H1 (cell line): ENCODE data around the gene NFX1. TPM values are rescaled to one million over a fixed set of nuclear protein-coding genes. Genes with fewer than 3 reads are reported as not detected.
A peak's percentile ranks its signal among the peaks of the same experiment; 100 is the strongest.

ENCODE experiments used
- CTCF ChIA-PET: fragments of 300-600 bp; sonication (Branson Sonifier 250); formaldehyde crosslinking; loops from one replicate; lab custom pipeline; 2021; ENCODE audit not compliant: partially characterized antibody; lab: Charles Lee
- POLR2A ChIA-PET: fragments of 300-600 bp; sonication (Branson Sonifier 250); formaldehyde crosslinking; loops from one replicate; lab custom pipeline; 2021; ENCODE audit warnings: inconsistent platforms; ENCODE audit not compliant: partially characterized antibody; lab: Charles Lee
- DNase-seq, 2 experiments: peaks; one replicate each; pipeline versions ENCODE4 v3.0.0 to v3.0.0-alpha.2; 2010 to 2022; ENCODE audit warnings: low spot score in 2 of 2, low read depth in 1 of 2, mixed read lengths in 1 of 2
- FAIRE-seq: peaks from 2 replicates; lab custom pipeline; 2011; peaks lifted over from hg19 to GRCh38; lab: Jason Lieb, UNC
- H2AFZ ChIP-seq: 2 replicates; pipeline ENCODE4 v1.8.1; 2012; ENCODE audit warnings: low read length, inconsistent platforms
- H2AK5ac ChIP-seq: 2 replicates; pipeline ENCODE4 v1.6.1; 2013; ENCODE audit warnings: low read depth, low read length
- H2BK120ac ChIP-seq: replicated peaks from 2 replicates; pipeline ENCODE3; 2013; ENCODE audit warnings: low read depth, low read length, inconsistent platforms
- H2BK12ac ChIP-seq: 2 replicates; pipeline ENCODE4 v1.6.1; 2013; ENCODE audit warnings: low read depth, low read length
- H2BK15ac ChIP-seq: 2 replicates; pipeline ENCODE4 v1.6.1; 2013; ENCODE audit warnings: low read length
- H2BK20ac ChIP-seq: 2 replicates; pipeline ENCODE4 v1.6.1; 2013; ENCODE audit warnings: low read length
- H2BK5ac ChIP-seq: 2 replicates; pipeline ENCODE4 v1.6.1; 2013; ENCODE audit warnings: low read depth, low read length
- H3K14ac ChIP-seq: 2 replicates; pipeline ENCODE4 v1.6.1; 2013; ENCODE audit warnings: inconsistent platforms; ENCODE audit not compliant: insufficient read length
- H3K18ac ChIP-seq: 2 replicates; pipeline ENCODE4 v1.6.1; 2013; ENCODE audit warnings: low read length; ENCODE audit errors: extremely low read depth
- H3K23ac ChIP-seq: 2 replicates; pipeline ENCODE4 v1.6.1; 2013; ENCODE audit warnings: inconsistent platforms; ENCODE audit not compliant: insufficient read length
- H3K23me2 ChIP-seq: 2 replicates; pipeline ENCODE4 v1.6.1; 2013; ENCODE audit warnings: low read depth, low read length
- H3K27ac ChIP-seq: 2 replicates; pipeline ENCODE4 v1.6.1; 2011; ENCODE audit warnings: low read depth, low read length, inconsistent platforms
- H3K27me3 ChIP-seq, 4 experiments: replicated peaks in 1 of 4; 1 replicate in 1 of 4; 2 replicates in 3 of 4; pipeline versions ENCODE4 v1.6.1 to v1.8.1; 2011 to 2013; ENCODE audit warnings: low read length in 3 of 4, mild to moderate bottlenecking in 3 of 4, inconsistent platforms in 2 of 4, mixed read lengths in 2 of 4, moderate library complexity in 1 of 4; ENCODE audit not compliant: control insufficient read depth in 3 of 4, insufficient read depth in 3 of 4; ENCODE audit errors: extremely low read depth in 1 of 4
- H3K36me3 ChIP-seq, 4 experiments: 2 replicates each; pipeline versions ENCODE4 v1.6.1 to v1.8.1; 2011 to 2013; ENCODE audit warnings: mild to moderate bottlenecking in 4 of 4, low read length in 3 of 4, moderate library complexity in 2 of 4, control low read depth in 1 of 4, inconsistent platforms in 1 of 4; ENCODE audit not compliant: insufficient read depth in 4 of 4, control insufficient read depth in 2 of 4
- H3K4ac ChIP-seq: replicated peaks from 2 replicates; pipeline ENCODE3; 2013; ENCODE audit warnings: low read length, low read depth, mixed read lengths, inconsistent platforms; ENCODE audit not compliant: insufficient read length
- H3K4me1 ChIP-seq, 4 experiments: replicated peaks in 1 of 4; 1 replicate in 1 of 4; 2 replicates in 3 of 4; pipeline versions ENCODE4 v1.6.1 to v1.8.1; 2011 to 2013; ENCODE audit warnings: low read length in 3 of 4, inconsistent platforms in 2 of 4, mixed read lengths in 1 of 4; ENCODE audit not compliant: insufficient read depth in 4 of 4, control insufficient read depth in 3 of 4
- H3K4me2 ChIP-seq, 2 experiments: 2 replicates each; pipeline versions ENCODE4 v1.6.1 to v1.8.1; 2011 to 2013; ENCODE audit warnings: low read depth in 2 of 2, low read length in 2 of 2, control low read depth in 1 of 2, inconsistent platforms in 1 of 2, mild to moderate bottlenecking in 1 of 2; ENCODE audit not compliant: insufficient read depth in 1 of 2
- H3K4me3 ChIP-seq, 4 experiments: fragments of 200-600, 300-600 bp in 1 of 4; sonication (generic), shearing (Covaris generic), sonication (Bioruptor Twin) in 1 of 4; 2 replicates each; pipeline versions ENCODE4 v1.5.1 to v1.8.1; 2011 to 2016; ENCODE audit warnings: low read length in 4 of 4, low read depth in 3 of 4, control low read depth in 2 of 4, inconsistent platforms in 2 of 4, mild to moderate bottlenecking in 2 of 4, mixed read lengths in 1 of 4, moderate library complexity in 1 of 4; ENCODE audit not compliant: insufficient read depth in 2 of 4; ENCODE audit errors: extremely low read depth in 1 of 4
- H3K56ac ChIP-seq: replicated peaks from 2 replicates; pipeline ENCODE3; 2013; ENCODE audit warnings: low read depth, mild to moderate bottlenecking, mixed read lengths, low read length, inconsistent platforms; ENCODE audit not compliant: insufficient read length
- H3K79me1 ChIP-seq: 2 replicates; pipeline ENCODE4 v1.6.1; 2013; ENCODE audit warnings: low read depth, low read length, control low read depth
- H3K79me2 ChIP-seq, 2 experiments: 2 replicates each; pipeline versions ENCODE4 v1.6.1 to v1.8.1; 2012 to 2013; ENCODE audit warnings: low read length in 2 of 2, mild to moderate bottlenecking in 2 of 2, inconsistent platforms in 1 of 2; ENCODE audit not compliant: insufficient read depth in 2 of 2, control insufficient read depth in 1 of 2
- H3K9ac ChIP-seq, 4 experiments: replicated peaks in 1 of 4; 1 replicate in 1 of 4; 2 replicates in 3 of 4; pipeline versions ENCODE4 v1.6.1 to v1.8.1; 2011 to 2013; ENCODE audit warnings: low read depth in 3 of 4, low read length in 3 of 4, control low read depth in 2 of 4, mild to moderate bottlenecking in 2 of 4, moderate library complexity in 2 of 4, inconsistent platforms in 1 of 4; ENCODE audit errors: extremely low read depth in 1 of 4
- H3K9me3 ChIP-seq, 2 experiments: 2 replicates each; pipeline versions ENCODE4 v1.6.1 to v1.8.1; 2012 to 2013; ENCODE audit warnings: mild to moderate bottlenecking in 2 of 2, moderate library complexity in 2 of 2, control low read depth in 1 of 2, inconsistent platforms in 1 of 2, low read depth in 1 of 2, low read length in 1 of 2, mixed read lengths in 1 of 2; ENCODE audit not compliant: insufficient read depth in 2 of 2
- H4K20me1 ChIP-seq, 2 experiments: replicated peaks in 1 of 2; 2 replicates each; pipeline versions ENCODE3 to v1.8.1; 2011 to 2013; ENCODE audit warnings: inconsistent platforms in 2 of 2, low read length in 2 of 2, mild to moderate bottlenecking in 1 of 2; ENCODE audit not compliant: insufficient read depth in 2 of 2, control insufficient read depth in 1 of 2
- H4K5ac ChIP-seq: 2 replicates; pipeline ENCODE4 v1.6.1; 2013; ENCODE audit warnings: low read length, low read depth, mixed read lengths, inconsistent platforms; ENCODE audit not compliant: insufficient read length
- H4K8ac ChIP-seq: 2 replicates; pipeline ENCODE4 v1.8.0; 2013; ENCODE audit warnings: mild to moderate bottlenecking, moderate library complexity, low read length, inconsistent platforms; ENCODE audit not compliant: insufficient read depth; ENCODE audit errors: extremely low read depth
- H4K91ac ChIP-seq: replicated peaks from 2 replicates; pipeline ENCODE3; 2013; ENCODE audit warnings: low read length, mixed read lengths, inconsistent platforms; ENCODE audit not compliant: insufficient read length
- CTCF ChIP-seq, 3 experiments: IDR thresholded peaks; 1 replicate in 2 of 3; 2 replicates in 1 of 3; pipeline versions ENCODE4 v1.5.1 to v1.6.1; 2011; ENCODE audit warnings: low read length in 3 of 3, mild to moderate bottlenecking in 3 of 3, inconsistent platforms in 2 of 3, low read depth in 1 of 3, moderate library complexity in 1 of 3; ENCODE audit not compliant: insufficient read depth in 1 of 3; ENCODE audit errors: control extremely low read depth in 1 of 3
- RAD21 ChIP-seq, 2 experiments: IDR thresholded peaks in 1 of 2; conservative IDR thresholded peaks in 1 of 2; 2 replicates each; pipeline ENCODE4 v1.6.1; 2011; ENCODE audit warnings: low read depth in 2 of 2, low read length in 2 of 2, improper control_type of control experiment in 1 of 2, inconsistent platforms in 1 of 2, mild to moderate bottlenecking in 1 of 2, moderate library complexity in 1 of 2
- USF2 ChIP-seq: IDR thresholded peaks from 2 replicates; pipeline ENCODE4 v1.6.1; 2011; ENCODE audit warnings: low read length, improper control_type of control experiment
- WGBS, 2 experiments: shearing (Covaris generic) in 1 of 2; methylation state at CpG; one replicate each; pipeline versions ENCODE4 v1.1.6 to v1.1.7; 2013 to 2015; ENCODE audit warnings: low lambda C conversion rate in 2 of 2, mixed read lengths in 2 of 2, inconsistent platforms in 1 of 2, low coverage in 1 of 2, missing lambda C conversion rate in 1 of 2; ENCODE audit not compliant: insufficient replicate concordance in 2 of 2, insufficient coverage in 1 of 2, insufficient read length in 1 of 2; ENCODE audit errors: extremely low coverage in 1 of 2, missing lambda C conversion rate in 1 of 2; 5-methylcytosine and 5-hydroxymethylcytosine counted together
- polyA plus RNA-seq, 7 experiments: library from polyadenylated mRNA; depleted of rRNA in 3 of 7; stranded (reverse) in 5 of 7; unstranded in 2 of 7; fragments of >200 nt in 5 of 7; fragments of 200-250 nt in 2 of 7; gene quantifications; 1 replicate in 5 of 7; 2 replicates in 1 of 7; 4 replicates in 1 of 7; pipeline versions ENCODE4 v1.2.1 to v1.2.3, GENCODE V29; 2011 to 2013; ENCODE audit warnings: missing spikeins in 2 of 7, mixed read lengths in 2 of 7
- total RNA-seq: library from RNA; stranded (reverse); fragmentation: NEBNext Ultra II Directional; extraction: Animal tissue kit (Norgen Biotek cat#: 25700); gene quantifications from 2 replicates; pipeline ENCODE4 v1.2.1, GENCODE V29; 2021

NFX1 gene
- total and polyA plus RNA-seq, 2 of the 8 experiments (the other 6 are each of a cell fraction or from before 2014, with no cell fraction given) = 19.4 to 28.4 TPM

- DNase-seq (peak in 1 of 2 experiments; percentile 43), FAIRE-seq (peak; percentile 13)
- peaks cover 0 to 8% (median 2%) of the 10 kb centered on the region in 4 experiments; a peak in 3 of 7 replicates for H3K4me1 ChIP-seq
- no peak overlapping the region for H2BK12ac ChIP-seq
- no peaks in the 10 kb centered on the region for H3K9me3 ChIP-seq
- 79% methylated on average over 4 of the region's 4 CpGs; no CpG with 5 or more reads in 1 of the 2 experiments for WGBS, 2 experiments
- no peak overlapping the region for H3K27ac ChIP-seq
- no peak overlapping the region for H2AFZ ChIP-seq
- H3K9ac ChIP-seq = no peak overlapping the region
- peaks cover 0 to 3% (median under 1%) of the 10 kb centered on the region in 4 experiments; a peak in 2 of 8 replicates for H3K36me3 ChIP-seq
- no peaks in the 10 kb centered on the region for H3K27me3 ChIP-seq
- H3K23me2 ChIP-seq = no peaks in the 10 kb centered on the region; the same call in 1 of the 2 replicates
- no peak overlapping the region for H3K23ac ChIP-seq
- TF ChIP-seq RAD21 (IDR thresholded peaks at IDR 0.05 in 1 of 2, conservative IDR thresholded peaks at IDR 0.05 in 1 of 2; ENCODE audit: low read depth in 2 of 2, low read length in 2 of 2) = peak; percentile 50 to 63
- no peak for TF ChIP-seq USF2
- peak in 2 of 3 experiments; percentile 59 to 60; a peak in 3 of 4 replicates for TF ChIP-seq CTCF (IDR thresholded peaks at IDR 0.05; ENCODE audit: control extremely low read depth in 1 of 3, insufficient read depth in 1 of 3, low read depth in 1 of 3, low read length in 3 of 3)
- H3K79me1 ChIP-seq = no peaks in the 10 kb centered on the region
- H2BK120ac ChIP-seq = no peak overlapping the region
- H2AK5ac ChIP-seq = no peak overlapping the region
- H4K91ac ChIP-seq = no peak overlapping the region
- peaks cover 0 to 15% of the 10 kb centered on the region in 2 experiments; a peak in 3 of 4 replicates for H3K79me2 ChIP-seq
- no peaks in the 10 kb centered on the region for H4K20me1 ChIP-seq
- H3K4me3 ChIP-seq = no peak overlapping the region
- H3K18ac ChIP-seq = no peak overlapping the region
- POLR2A ChIA-PET = interaction anchor here (1.1 to 4.3 kb wide), 4 partner anchors 9 to 262 kb away, joined by 3 to 29 read pairs (median 4); partner anchors contain the start of genes BAG1, CHMP5 and DNAJA1
- peak overlapping the region; percentile 78; the same call in 1 of the 2 replicates for H4K8ac ChIP-seq
- CTCF ChIA-PET = interaction anchor here (0.6 to 2.1 kb wide), 15 partner anchors 13 to 246 kb away, joined by 3 to 9 read pairs (median 3); partner anchors contain the start of gene CHMP5
- H3K4me2 ChIP-seq = no peak overlapping the region
- no peak overlapping the region for H3K56ac ChIP-seq
- no peak overlapping the region for H2BK5ac ChIP-seq
- no peak overlapping the region for H3K14ac ChIP-seq
- no peak overlapping the region for H2BK20ac ChIP-seq
- no peak overlapping the region for H3K4ac ChIP-seq
- H2BK15ac ChIP-seq = no peak overlapping the region
- no peak overlapping the region for H4K5ac ChIP-seq
Measured at GRCh38 chr9:33287087-33287490, 3.2 kb upstream of the NFX1 start.
